NCI-H526 (cell line): ENCODE data around the gene PPP2R2C.
A peak's percentile ranks its signal among the peaks of the same experiment; 100 is the strongest.

Experiments used
- DNase-seq, 2 experiments: peaks; one replicate each; lab custom pipeline; 2025; lab: John Stamatoyannopoulos, UW

PPP2R2C gene

DNA sequence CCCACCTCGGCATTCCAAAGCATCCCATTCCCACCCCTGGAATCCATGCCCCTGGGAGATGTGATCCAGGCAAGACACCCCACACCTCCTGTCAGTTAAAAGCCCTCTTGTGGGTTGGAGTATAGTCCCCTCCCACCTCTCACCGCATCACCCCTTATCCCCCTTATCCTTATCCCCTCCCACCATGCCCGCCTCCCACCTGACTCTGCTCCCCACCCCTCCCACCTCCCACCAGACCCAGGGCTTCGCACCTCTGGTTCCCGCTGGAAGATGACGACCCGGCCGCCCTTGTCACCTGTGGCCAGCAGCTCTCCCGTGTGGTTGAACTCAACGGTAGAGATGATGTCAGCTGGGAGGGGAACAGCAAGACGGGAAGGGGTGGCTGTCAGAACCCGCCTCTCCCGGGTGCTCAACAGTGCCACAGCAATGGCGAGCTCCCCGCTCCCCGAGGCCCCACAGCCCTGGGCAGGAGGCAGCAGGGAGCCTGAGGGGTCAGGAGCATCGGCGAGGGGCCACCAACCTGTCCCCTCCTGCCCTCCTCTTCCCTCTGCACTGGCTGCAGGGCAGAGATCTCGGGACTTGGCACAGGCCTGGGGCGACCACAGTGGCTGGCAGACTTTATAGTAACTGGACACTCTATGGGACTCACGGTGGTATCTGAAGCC lies 91.5 kb downstream of the PPP2R2C start:
- DNase-seq = no peak

- no peak for DNase-seq
These were observed 92.4 kb downstream of the PPP2R2C start for GRCh38 chr4:6379767-6380745.

DNA sequence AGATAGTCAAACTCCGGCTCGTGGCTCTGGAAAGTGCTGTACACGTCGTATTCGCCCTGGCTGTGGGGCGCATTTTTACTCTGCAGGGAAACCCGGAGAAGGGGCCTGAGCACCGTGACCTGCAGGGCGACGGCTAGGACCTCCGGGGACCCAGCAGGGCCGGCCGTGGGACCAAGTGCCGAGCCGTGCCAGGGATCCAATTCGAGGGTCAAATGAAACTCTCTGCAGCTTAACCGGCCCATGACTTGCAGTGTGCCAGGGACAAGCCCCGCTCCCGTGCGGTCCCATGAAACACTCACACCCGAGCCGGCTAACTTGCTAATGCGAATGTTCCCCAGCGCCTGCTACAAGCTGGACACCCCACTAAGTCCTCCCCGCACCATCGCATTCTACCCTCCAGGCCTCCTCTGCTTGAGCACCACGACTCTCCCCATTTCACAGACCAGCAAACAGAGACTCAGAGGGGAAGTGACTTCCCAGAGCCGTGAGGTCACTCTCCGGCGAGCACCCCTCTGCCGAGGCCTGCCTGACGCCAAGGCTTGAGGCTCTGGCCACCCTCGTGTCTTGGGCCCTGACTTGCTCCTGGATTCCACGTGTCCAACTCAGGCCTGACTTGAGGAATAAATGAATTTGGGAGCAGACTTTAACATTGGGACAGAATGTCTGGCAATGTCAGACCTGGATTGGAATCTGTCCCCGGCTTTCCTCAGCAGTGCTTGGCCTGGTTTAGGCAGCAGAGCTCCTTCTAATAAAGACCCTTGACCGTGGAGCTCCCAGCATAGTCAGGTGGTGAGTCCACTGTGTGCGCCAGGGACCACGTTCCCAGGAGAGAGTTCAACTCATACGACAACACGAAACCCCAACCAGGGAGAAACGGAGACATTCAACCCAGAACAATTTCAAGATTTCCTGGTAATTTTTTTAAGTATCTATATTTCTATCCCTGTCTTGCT lies 93.6 kb downstream of the PPP2R2C start:
- no peak for DNase-seq

DNA sequence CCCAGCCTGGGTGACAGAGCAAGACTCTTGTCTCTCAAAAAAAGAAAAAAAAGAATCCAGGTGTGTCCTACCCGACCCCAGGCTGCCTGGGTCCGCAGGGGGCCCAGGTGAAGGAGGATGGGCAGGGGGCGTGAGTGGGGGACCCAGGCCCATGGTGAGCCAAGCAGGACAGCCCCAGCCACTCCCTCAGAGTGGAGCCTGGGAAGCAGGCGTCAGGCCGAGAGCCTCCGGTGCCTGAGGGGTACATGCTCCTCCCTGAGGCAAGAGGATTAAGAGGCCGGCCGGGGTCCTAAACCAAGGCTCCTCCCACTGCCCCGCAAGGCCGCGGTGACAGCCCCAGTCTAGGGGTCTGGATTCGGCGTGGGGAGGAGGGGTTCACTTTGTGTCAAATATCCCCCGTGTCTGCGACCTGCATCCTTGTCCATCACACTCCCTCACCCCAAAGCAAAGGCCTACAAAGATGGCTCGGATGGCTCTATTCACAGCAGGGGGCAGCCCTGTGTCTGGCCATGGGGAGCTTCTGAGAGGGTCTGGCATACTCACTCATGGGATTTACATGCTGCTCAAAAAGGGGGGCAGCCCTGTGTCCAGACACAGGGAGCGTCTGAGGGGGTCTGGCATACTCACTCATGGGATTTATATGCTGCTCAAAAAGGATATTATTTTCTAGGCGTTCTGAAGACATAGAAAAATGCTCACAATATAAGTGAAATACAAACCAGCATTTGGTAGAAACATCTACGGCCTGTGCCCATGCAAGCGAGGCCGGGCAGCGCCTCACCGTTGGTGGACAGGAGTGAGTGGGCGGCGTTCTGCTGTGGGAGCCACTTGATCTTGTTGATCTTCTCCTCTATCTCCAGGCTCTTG lies 94.6 kb downstream of the PPP2R2C start:
- no peak for DNase-seq

- DNase-seq = no peak
These were observed 96.7 kb downstream of the PPP2R2C start for GRCh38 chr4:6375620-6376295.

DNA sequence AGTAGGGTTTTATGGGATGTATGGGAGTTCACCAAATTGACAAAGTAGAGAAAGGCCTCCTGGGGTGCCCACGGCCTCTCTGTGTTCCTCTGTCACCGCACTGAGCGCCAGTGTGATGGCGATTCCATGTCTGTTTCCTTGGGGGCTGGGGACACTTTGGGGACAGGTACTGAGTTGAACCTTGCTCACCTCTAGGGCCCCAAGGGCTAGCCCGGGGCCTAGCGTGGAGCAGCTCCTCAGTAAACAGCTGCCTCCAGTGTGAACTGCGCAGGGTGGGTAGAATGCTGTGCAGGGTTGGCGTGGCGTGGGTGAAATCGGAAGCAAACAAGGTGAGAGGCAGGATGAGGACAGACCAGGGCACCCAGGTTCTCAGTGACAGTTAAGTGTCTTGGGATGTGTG lies 97.8 kb downstream of the PPP2R2C start:
- DNase-seq = no peak

GRCh38 chr4:6373541-6374410 lies 98.6 kb downstream of the PPP2R2C start:
- DNase-seq = no peak

DNA sequence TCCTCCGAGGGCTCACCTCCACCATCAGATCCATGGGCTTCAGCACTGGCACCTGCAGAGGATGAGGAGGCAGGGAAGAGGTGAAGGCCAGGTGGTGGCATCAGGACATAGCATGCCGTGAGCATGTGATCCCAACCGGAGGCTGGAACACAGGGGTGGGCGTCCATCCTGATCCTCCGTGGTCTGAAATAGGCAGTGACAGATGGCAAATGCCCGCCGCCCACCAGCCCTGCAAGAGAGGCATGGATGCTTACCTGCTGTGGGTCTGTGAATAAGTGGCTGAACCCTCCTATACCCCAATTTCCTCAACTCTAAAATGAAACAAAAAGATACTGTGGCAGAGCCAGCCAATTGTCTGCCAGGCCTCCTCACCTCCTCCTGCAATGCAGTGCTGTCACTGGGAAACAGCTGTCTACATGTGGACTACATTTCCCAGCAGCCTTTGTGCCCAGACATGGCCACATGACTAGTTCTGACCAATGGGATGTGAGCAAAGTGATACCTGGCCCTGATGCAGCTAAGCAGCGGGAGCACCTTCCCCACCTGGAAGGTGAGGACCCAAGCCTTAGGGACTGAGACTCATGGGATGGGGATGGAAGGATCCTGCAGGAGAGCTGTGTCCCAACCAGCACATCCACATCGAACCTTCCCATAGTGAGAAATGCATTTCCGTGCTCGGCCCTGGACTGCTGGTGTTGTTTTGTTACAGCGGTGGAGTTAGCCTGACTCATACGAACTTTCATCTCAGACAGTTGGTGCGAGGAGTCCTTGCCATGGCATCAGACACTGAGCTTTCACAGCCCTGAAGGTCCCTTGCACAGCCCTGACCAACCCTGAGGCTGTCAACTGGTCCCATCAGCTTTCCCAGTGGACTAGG lies 99.5 kb downstream of the PPP2R2C start:
- peak; percentile 46 to 66 for DNase-seq

DNA sequence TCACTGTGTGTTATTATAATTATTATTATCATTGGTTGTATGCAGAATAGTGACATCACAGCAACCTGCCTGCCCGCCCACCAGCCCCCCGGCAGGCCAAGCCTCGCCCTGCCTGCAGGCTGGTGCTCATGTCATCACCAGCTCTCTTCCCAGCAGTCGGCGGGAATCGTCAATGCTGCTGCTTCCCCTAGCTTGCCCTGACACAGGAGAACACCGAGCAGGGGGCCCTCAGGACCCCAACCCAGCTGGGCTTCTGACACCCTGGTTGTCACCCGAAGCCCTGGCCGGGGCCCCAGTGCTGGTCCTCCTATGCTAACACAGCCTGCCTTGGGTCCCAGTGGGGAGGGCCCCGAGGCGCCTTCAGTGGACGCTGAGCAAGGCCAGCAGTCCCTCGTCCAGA lies 100.6 kb downstream of the PPP2R2C start:
- DNase-seq = no peak

GRCh38 chr4:6371271-6371670 lies 101.1 kb downstream of the PPP2R2C start:
- DNase-seq = no peak

- DNase-seq = no peak
These were observed 102.3 kb downstream of the PPP2R2C start for GRCh38 chr4:6369924-6370645.

GRCh38 chr4:6369511-6369910 lies 102.9 kb downstream of the PPP2R2C start:
- DNase-seq = no peak

DNA sequence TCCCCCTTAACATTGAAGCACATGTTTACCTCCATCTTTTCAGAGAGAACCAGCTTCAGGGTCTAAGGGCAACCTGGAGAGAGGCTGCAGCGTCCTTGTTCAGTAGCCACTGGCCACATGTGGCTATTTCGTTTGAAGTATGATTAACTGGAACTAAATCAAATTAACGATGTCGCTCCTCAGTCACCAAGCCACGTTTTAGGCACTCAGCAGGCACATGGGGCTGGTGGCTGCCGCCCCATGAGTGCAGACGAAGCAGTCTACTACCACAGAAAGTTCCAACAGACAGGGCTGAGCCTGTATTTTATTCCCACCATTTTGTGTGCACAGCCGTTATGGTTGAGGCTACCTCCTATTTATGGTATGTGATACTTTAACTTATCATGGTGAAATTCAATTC lies 103.4 kb downstream of the PPP2R2C start:
- no peak for DNase-seq

GRCh38 chr4:6368601-6369000 lies 103.8 kb downstream of the PPP2R2C start:
- DNase-seq = no peak

DNA sequence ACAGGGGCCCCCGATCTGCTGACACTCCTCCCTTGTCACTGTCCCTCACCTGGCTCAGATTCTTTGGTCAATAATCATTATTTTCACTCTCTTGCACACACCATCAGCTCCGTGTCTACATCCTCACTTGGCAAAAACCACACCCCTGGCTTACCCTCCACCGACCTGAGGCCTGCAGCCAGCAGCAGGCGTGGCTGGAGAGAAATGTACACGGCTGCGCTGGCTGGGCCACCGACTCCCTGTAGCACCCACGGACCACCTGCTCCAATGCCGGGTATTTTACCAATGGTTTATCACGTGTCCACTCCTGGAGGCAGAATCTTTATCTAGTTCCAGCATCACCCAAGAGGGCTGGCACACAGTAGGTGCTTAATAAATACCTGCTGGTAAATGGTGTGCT lies 104.3 kb downstream of the PPP2R2C start:
- DNase-seq = no peak

DNA sequence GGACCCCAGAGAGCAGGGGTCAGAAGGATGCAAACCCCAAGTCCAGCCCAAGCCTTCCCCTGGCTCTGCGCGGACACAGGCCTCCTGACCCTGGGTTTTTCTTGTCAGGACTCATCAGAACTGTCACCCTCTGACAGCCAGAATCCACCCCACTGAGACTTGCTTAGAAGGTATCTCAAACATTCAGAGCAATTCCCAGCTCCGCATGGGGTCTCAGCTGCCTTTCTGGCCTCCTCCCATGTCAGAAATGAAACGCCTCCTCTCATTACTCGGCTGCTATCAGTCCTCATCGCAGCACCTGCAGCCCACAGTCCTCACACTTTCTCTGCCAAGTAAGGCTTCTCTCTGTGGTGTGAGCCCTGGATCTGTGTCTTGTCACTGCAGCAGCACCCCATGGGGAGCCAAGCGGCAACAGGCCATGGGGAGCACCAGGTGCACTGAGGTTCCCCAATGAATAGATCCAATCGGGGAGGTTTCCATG lies 105.0 kb downstream of the PPP2R2C start:
- no peak for DNase-seq

- no peak for DNase-seq
These were observed 105.8 kb downstream of the PPP2R2C start for GRCh38 chr4:6366581-6366980.
